HG03460 (cell line): ENCODE results near the gene SMC1B.
A peak's percentile ranks its signal among the peaks of the same experiment; 100 is the strongest.

ENCODE experiments used
- ATAC-seq: cut with Tn5 transposase; IDR thresholded peaks from one replicate; pipeline ENCODE4 v1.9.1; 2021; ENCODE audit not compliant: unreplicated experiment

The SMC1B gene

GRCh38 chr22:45322873-45323525, 90.4 kb downstream of the SMC1B start:
- no peak for ATAC-seq

DNA sequence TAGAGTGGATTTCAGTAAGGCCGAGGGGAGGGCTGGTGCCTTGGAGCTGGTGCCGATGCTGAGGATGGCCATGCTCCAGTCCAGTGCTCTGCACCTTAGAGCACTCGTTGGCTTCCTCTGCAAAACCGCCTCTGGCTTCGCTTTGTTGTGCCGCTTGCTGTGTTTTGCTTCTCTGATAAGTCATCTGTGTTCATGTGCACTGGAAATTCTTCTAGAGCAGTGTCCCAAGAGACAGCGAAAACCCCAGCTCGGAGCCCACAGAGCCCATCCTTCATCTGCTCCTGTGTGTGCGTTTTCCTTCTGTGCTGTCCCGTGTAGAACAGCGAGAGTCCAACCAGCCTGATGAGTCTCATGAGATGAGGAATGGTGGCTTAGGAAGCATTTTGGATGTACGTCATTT, 91.6 kb downstream of the SMC1B start:
- ATAC-seq = no peak

DNA sequence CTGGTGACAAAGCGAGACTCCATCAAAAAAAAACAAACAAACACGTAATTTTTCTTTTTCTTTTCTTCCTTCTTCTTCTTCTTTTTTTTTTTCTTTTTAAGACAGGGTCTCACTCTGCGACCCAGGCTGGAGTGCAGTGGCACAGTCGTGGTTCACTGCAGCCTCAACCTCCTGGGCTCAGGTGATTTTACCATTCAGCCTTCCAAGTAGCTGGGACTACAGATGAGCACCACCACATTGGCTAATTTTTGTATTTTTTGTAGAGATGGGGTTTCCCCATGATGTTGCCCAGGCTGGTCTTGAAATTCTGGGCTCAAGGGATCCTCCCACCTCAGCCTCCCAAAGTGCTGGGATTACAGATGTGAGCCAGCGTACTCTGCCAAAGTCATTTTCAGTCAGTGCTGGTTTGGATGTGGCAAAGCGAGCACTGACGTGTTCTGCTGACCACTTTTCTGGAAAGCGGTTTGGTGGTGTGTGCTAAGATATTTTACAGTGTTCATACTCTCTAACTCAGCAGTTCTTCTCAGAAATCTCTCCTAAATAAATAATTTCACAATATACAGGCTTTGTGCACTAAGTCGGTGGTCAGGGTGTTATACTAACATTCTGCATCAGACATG, 92.9 kb downstream of the SMC1B start:
- ATAC-seq = no peak

- no peak for ATAC-seq
These were observed 94.1 kb downstream of the SMC1B start for GRCh38 chr22:45319324-45319685.

DNA sequence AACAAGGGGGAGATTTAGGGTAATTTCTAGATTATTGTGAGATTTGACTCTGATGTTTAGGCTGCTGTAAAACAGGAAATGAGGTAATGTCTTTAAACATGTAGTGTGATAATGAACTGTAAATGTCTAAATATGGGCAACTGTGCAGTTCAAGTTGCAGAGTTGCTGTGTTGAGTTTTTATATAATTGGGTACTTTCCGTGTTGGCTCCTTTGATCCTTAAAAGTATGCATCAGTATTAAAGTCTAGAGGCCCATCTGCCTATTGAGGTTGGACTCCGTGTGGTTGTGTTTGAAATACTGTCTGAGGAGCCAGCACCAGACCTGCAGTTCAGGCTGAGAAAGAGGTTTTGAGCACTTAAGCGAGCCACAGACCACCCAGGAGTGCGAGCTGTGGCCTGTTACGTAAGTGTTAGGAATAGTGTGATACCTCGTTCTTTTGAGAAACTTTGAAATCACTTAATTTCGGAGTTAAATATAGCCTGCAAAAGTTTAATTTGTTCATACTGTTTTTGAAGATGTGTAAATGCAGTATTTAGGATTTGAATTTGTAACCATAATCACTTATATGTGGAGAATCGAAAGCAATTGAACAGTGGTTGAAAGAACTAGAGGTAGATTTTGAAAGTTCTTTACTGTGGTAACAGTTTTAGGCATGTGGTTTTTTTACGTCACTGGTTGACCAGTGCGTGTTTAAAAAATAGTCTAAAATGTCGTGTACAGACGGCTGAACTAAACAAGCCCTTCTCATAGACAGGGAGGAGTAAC, 94.7 kb downstream of the SMC1B start:
- ATAC-seq = peak; percentile 30

DNA sequence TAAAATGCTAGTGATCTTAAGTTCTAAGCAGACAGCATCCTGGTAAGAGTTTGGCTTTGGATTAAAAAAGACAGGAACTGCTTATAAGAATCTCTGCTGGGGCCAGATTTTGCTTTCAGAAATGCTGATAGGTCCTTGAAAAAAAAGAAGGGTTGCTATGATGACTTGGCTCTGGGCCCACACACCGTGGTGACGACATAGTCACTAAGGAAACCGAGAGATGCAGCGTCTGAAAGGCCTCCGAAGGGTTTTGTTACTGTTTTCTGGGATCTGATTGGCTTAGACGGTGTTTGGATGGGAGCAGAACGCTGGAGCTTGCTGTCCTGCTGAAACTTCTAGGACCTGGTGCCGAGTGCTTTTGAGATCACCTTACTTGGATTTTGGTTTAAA, 95.2 kb downstream of the SMC1B start:
- peak; percentile 59 for ATAC-seq

GRCh38 chr22:45317551-45318167, 95.7 kb downstream of the SMC1B start:
- no peak for ATAC-seq

- ATAC-seq = no peak
These were observed 96.4 kb downstream of the SMC1B start for GRCh38 chr22:45316796-45317526.

DNA sequence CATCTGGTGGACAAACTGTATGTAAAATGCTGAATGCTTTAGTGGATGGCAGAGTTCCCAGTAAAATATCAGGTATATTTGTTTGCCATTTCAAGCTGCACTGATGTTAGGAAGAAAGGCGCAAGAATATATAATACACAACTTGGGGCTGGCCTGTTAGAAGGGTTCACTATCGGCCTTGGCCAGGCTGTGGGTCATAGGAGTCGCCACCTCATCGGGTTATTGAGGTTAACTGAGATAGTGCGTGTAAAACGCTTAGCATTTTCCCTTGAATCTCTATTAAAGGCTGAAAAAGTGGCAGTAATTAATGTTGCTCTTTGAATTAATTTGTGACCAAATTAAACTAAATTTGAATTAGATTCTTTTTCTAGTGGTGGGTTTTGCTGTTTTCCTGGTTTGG, 98.6 kb downstream of the SMC1B start:
- ATAC-seq = no peak

DNA sequence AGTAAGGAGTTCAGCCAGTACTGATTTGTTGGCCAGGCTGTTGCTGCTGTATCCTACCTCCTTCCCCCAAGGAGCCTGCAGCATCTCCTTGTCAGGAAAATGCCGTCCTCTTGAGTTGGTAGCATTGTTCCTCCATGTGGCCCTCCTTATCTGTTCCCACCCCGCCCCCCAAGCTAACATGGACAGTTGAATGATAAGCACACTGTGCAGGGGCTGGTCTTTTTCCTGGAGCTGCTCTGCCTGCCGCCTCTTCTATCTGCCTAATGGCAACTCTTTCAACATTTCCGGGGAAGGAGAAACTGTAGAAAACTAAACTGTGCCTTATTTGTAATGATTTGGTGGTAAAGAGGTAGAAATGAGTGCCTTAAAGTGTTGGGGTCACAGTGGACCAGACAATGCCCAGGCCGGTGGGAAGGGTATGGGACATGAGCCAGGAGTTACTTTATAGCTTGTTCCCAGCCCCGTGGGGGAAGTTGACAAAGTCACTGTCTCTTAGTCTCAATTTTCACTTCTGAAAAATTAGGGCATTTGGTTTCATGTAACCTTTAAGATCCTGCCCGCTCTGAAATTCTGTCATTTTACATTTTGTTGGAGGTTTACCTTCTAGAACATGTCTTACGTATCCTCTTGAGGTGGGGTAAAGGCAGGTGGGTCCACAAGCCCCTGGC, 99.2 kb downstream of the SMC1B start:
- ATAC-seq = no peak

GRCh38 chr22:45312856-45313255, 100.5 kb downstream of the SMC1B start:
- no peak for ATAC-seq

GRCh38 chr22:45312415-45312814, 101.0 kb downstream of the SMC1B start:
- no peak for ATAC-seq

GRCh38 chr22:45310977-45311531, 102.3 kb downstream of the SMC1B start:
- ATAC-seq = no peak

GRCh38 chr22:45310331-45310976, 102.9 kb downstream of the SMC1B start:
- no peak for ATAC-seq

GRCh38 chr22:45309422-45310227, 103.8 kb downstream of the SMC1B start, which contains the start of gene FAM118A:
FAM118A (plus strand) TSS chr22:45309934; CDS start chr22:45322380, 12,446 bp downstream.
- ATAC-seq = peak; percentile 65

DNA sequence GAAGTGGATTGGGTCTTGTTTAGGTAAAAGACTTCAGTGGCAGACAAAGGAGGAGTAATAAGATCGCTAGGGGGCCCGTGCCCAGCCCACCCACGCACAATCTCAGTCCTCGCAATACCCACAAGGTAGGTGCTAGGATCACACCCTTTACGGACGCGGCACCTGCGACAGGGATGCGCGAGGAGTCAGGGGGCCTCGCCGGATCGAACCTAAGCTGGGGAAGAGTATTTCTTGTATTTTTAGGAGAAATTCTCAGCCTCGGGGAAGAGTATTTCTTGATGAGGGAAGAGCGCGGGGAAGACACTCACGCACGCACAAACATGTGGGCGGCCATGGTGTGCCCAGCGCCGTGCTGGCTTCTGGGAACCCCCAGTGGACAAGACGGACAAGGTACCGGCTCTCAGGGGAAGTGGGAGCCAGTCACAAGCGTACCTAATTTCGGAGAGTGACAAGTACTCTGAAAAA, 104.4 kb downstream of the SMC1B start:
- ATAC-seq = no peak

- no peak for ATAC-seq
These were observed 104.9 kb downstream of the SMC1B start for GRCh38 chr22:45308391-45308956.

- ATAC-seq = no peak
These were observed 107.3 kb downstream of the SMC1B start for GRCh38 chr22:45306139-45306538.
